Chondrocyte (in vitro differentiated cells): ENCODE results near the gene ATRX. TPM values are rescaled to one million over a fixed set of nuclear protein-coding genes. Genes with fewer than 3 reads are reported as not detected.
A peak's percentile ranks its signal among the peaks of the same experiment; 100 is the strongest.
"Not testable (repeated sequence)": the region's sequence is repeated elsewhere in the genome, so short reads cannot be mapped to it uniquely, and the experiment has no call there.

Experiments
- DNase-seq: peaks from one replicate; pipeline ENCODE4 v3.0.0; 2021; ENCODE audit warnings: mixed read lengths, low spot score
- H3K27ac Mint-ChIP-seq: one replicate; pipeline ENCODE4 v1.8.0; 2021; ENCODE audit warnings: mild to moderate bottlenecking, moderate library complexity, mixed read lengths; ENCODE audit not compliant: unreplicated experiment
- H3K27me3 Mint-ChIP-seq: 2 replicates; pipeline ENCODE4 v1.8.0; 2021; ENCODE audit warnings: low read depth, mixed read lengths
- H3K36me3 Mint-ChIP-seq: 2 replicates; pipeline ENCODE4 v1.8.0; 2021; ENCODE audit warnings: low read depth, mixed read lengths
- H3K4me1 Mint-ChIP-seq: 2 replicates; pipeline ENCODE4 v1.8.0; 2021; ENCODE audit warnings: low read depth, mild to moderate bottlenecking, mixed read lengths
- H3K4me3 Mint-ChIP-seq: one replicate; pipeline ENCODE4 v1.8.0; 2021; ENCODE audit warnings: mild to moderate bottlenecking, moderate library complexity, mixed read lengths; ENCODE audit not compliant: unreplicated experiment
- H3K9me3 Mint-ChIP-seq: 2 replicates; pipeline ENCODE4 v1.8.0; 2021; ENCODE audit warnings: low read depth, mixed read lengths
- CTCF ChIP-seq: fragments of 200-600 bp; sonication (generic); IDR thresholded peaks from 2 replicates; pipeline ENCODE4 v1.5.0; 2021; ENCODE audit warnings: antibody characterized with exemption, mild to moderate bottlenecking, moderate library complexity
- total RNA-seq: library from RNA; stranded (reverse); gene quantifications from 3 replicates; pipeline ENCODE4 v1.2.1, GENCODE V29; 2021

ATRX gene
- total RNA-seq, 1 donor from 2014 or later = 81.9 TPM

GRCh38 chrX:77694491-77694890 lies 91.5 kb downstream of the ATRX start:
- Mint-ChIP-seq H3K9me3 (no peaks in the 10 kb centered on the region), H3K4me3 (no peak overlapping the region), H3K27me3 (no peaks in the 10 kb centered on the region), H3K36me3 (peaks cover 2% of the 10 kb centered on the region), H3K27ac (peak overlapping the region; percentile 47), H3K4me1 (peaks cover 18% of the 10 kb centered on the region)
- DNase-seq = no peak
- no peak for TF ChIP-seq CTCF

- no peak for TF ChIP-seq CTCF
- Mint-ChIP-seq H3K4me1 (peaks cover 11% of the 10 kb centered on the region), H3K27ac (no peak overlapping the region), H3K36me3 (peaks cover 2% of the 10 kb centered on the region), H3K27me3 (no peaks in the 10 kb centered on the region), H3K4me3 (no peak overlapping the region), H3K9me3 (no peaks in the 10 kb centered on the region)
- DNase-seq = no peak
Measured at GRCh38 chrX:77693594-77693993, 92.4 kb downstream of the ATRX start.

GRCh38 chrX:77691916-77692315 lies 94.1 kb downstream of the ATRX start:
- peaks cover 9% of the 10 kb centered on the region for H3K4me1 Mint-ChIP-seq
- TF ChIP-seq CTCF = no peak

DNA sequence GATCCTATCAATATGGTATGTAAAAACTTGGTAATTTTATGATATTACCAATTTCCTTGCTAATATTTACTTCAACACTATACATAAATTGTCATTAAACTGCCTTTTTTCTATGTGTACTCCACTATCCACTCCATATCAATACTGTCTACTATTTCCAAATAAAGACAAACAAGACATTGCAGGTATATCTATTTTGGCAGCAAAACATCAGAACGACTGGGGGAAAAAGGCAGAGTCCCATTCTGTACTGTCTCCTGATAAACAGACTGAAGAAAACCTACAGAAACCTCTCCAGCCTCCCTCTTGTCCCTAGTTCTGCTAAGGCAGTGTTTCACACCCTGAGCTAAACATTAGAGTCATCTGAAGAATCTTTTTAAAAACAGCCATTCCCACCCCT lies 96.6 kb downstream of the ATRX start:
- Mint-ChIP-seq H3K4me1 (peaks cover 6% of the 10 kb centered on the region), H3K36me3 (peaks cover 10% of the 10 kb centered on the region), H3K4me3 (no peak overlapping the region), H3K9me3 (peaks cover 10% of the 10 kb centered on the region), H3K27ac (no peak overlapping the region), H3K27me3 (no peaks in the 10 kb centered on the region)
- TF ChIP-seq CTCF = no peak
- no peak for DNase-seq

More at GRCh38 chrX:77691916-77692315, 94.1 kb downstream of the ATRX start:
- Mint-ChIP-seq H3K36me3 (peaks cover 2% of the 10 kb centered on the region), H3K27ac (no peak overlapping the region), H3K27me3 (no peaks in the 10 kb centered on the region), H3K9me3 (no peaks in the 10 kb centered on the region), H3K4me3 (no peak overlapping the region)
- DNase-seq = no peak

- not testable (repeated sequence) for H3K4me3 Mint-ChIP-seq, DNase-seq, H3K4me1 Mint-ChIP-seq, H3K27ac Mint-ChIP-seq, H3K27me3 Mint-ChIP-seq
- Mint-ChIP-seq H3K9me3 (peaks cover 18% of the 10 kb centered on the region), H3K36me3 (peaks cover 19% of the 10 kb centered on the region)
Measured at GRCh38 chrX:77685683-77686082, 100.3 kb downstream of the ATRX start.

DNA sequence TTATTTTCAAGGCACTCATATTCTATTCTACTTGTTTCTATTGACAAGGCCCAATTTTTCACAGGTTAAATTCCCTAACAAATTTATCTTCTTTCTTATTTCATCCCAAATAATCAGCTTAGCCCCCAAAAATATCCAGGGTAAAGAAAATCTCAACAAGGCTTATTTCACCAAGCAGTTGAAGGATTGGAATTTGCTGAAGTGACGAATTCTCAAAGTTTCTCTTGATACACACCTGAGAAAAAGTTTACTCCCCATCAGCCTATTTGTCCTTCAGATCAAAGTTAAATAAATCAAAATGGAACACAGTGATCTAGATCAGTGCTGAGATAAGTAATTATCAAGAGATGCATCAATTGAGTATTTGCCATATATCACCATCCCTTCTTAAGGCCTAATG lies 106.9 kb downstream of the ATRX start:
- Mint-ChIP-seq H3K27me3 (no peaks in the 10 kb centered on the region), H3K27ac (no peak overlapping the region), H3K9me3 (peaks cover 8% of the 10 kb centered on the region), H3K4me3 (no peak overlapping the region), H3K4me1 (no peaks in the 10 kb centered on the region), H3K36me3 (peaks cover 9% of the 10 kb centered on the region)
- TF ChIP-seq CTCF = no peak
- no peak for DNase-seq
